Panc1 (cell line): Measurements from ENCODE around the gene ACIN1. TPM values are rescaled to one million over a fixed set of nuclear protein-coding genes. Genes with fewer than 3 reads are reported as not detected.

ENCODE experiments used
- ATAC-seq: fragments of 200-7000 bp; cut with Tn5 transposase; 2 replicates; pipeline ENCODE4 v1.9.1; 2020; ENCODE audit warnings: mild to moderate bottlenecking, moderate library complexity
- BruUV-seq: library from RNA; stranded (reverse); fragments of 400-500 nt; replicated peaks from 2 replicates; lab custom pipeline; 2021; lab: Mats Ljungman, UMichigan
- CTCF ChIA-PET: fragments of 300-600 bp; sonication (Branson Sonifier 250); formaldehyde crosslinking; loops from one replicate; lab custom pipeline; 2022; ENCODE audit warnings: antibody characterized with exemption; lab: Charles Lee
- POLR2A ChIA-PET: fragments of 300-600 bp; sonication (Branson Sonifier 250); formaldehyde crosslinking; loops from one replicate; lab custom pipeline; 2022; ENCODE audit warnings: antibody characterized with exemption; lab: Charles Lee
- DNase-seq: peaks from one replicate; pipeline ENCODE4 v3.0.0-alpha.2; 2010; ENCODE audit warnings: low read depth, low spot score
- H3K27ac ChIP-seq: 2 replicates; pipeline ENCODE4 v1.5.1; 2011; ENCODE audit warnings: mild to moderate bottlenecking, low read length, inconsistent platforms
- H3K27me3 ChIP-seq: fragments of 200-500 bp; sonication (Bioruptor generic); 2 replicates; pipeline ENCODE4 v1.6.0; 2014; ENCODE audit warnings: low read length, inconsistent platforms; ENCODE audit not compliant: control insufficient read depth, insufficient read depth
- H3K36me3 ChIP-seq: fragments of 200-500 bp; sonication (Bioruptor generic); 2 replicates; pipeline ENCODE4 v1.5.1; 2014; ENCODE audit warnings: inconsistent platforms, mild to moderate bottlenecking, low read length, moderate library complexity; ENCODE audit not compliant: control insufficient read depth, insufficient read depth
- H3K4me1 ChIP-seq: 2 replicates; pipeline ENCODE4 v1.5.1; 2011; ENCODE audit warnings: inconsistent platforms, mild to moderate bottlenecking, low read length, moderate library complexity; ENCODE audit not compliant: control insufficient read depth, insufficient read depth
- H3K4me3 ChIP-seq, 2 experiments: 2 replicates each; pipeline ENCODE4 v1.5.1; 2011 to 2012; ENCODE audit warnings: low read depth in 2 of 2, low read length in 2 of 2, mild to moderate bottlenecking in 2 of 2, inconsistent platforms in 1 of 2, moderate library complexity in 1 of 2
- H3K9me3 ChIP-seq: fragments of 200-500 bp; sonication (Bioruptor generic); 2 replicates; pipeline ENCODE4 v1.5.1; 2014; ENCODE audit warnings: low read depth, mild to moderate bottlenecking, inconsistent platforms, low read length, moderate library complexity; ENCODE audit not compliant: control insufficient read depth, insufficient read depth
- CTCF ChIP-seq: fragments of 450-650 bp; IDR thresholded peaks from 2 replicates; pipeline ENCODE4 v1.5.1; 2017; ENCODE audit warnings: mild to moderate bottlenecking
- POLR2AphosphoS5 ChIP-seq: IDR thresholded peaks from 2 replicates; pipeline ENCODE4 v1.6.1; 2012; ENCODE audit warnings: mild to moderate bottlenecking, low read depth, low read length, moderate library complexity
- REST ChIP-seq, 2 experiments: IDR thresholded peaks; 2 replicates each; pipeline ENCODE4 v1.6.1; 2011 to 2012; ENCODE audit warnings: low read depth in 2 of 2, control low read depth in 1 of 2, low read length in 1 of 2, mild to moderate bottlenecking in 1 of 2, moderate library complexity in 1 of 2; ENCODE audit not compliant: insufficient read depth in 1 of 2
- SIN3A ChIP-seq: IDR thresholded peaks from 2 replicates; pipeline ENCODE4 v1.6.1; 2012; ENCODE audit warnings: low read depth, mild to moderate bottlenecking, low read length, moderate library complexity, borderline replicate concordance; ENCODE audit not compliant: insufficient read depth
- TCF7L2 ChIP-seq: IDR thresholded peaks from 2 replicates; pipeline ENCODE4 v1.6.1; 2011; ENCODE audit warnings: mild to moderate bottlenecking, low read depth, low read length, inconsistent platforms
- in situ Hi-C: cut with HindIII; loops from 2 replicates; pipeline ENCODE4 v1.10.0; 2016; ENCODE audit warnings: low sequenced_read_pairs, low pct_unique_long_range_greater_than_20kb
- intact Hi-C: fragments of 100-400 bp; cut with micrococcal nuclease; formaldehyde crosslinking; loops from one replicate; pipeline ENCODE4 v1.10.0; 2022; ENCODE audit not compliant: unreplicated experiment
- total RNA-seq: library from RNA; stranded (reverse); gene quantifications from one replicate; pipeline ENCODE4 v1.2.1, GENCODE V29; 2021; ENCODE audit not compliant: unreplicated experiment

ACIN1 gene
- total RNA-seq, 1 experiment from 2014 or later, result 162 TPM

GRCh38 chr14:23136566-23137133 is 41.7 kb upstream of the ACIN1 start:
- H3K27me3 ChIP-seq, result no peaks in the 10 kb centered on the region

GRCh38 chr14:23132970-23133369 is 38.0 kb upstream of the ACIN1 start:
- Histone ChIP-seq H3K27ac (no peak overlapping the region), H3K9me3 (no peaks in the 10 kb centered on the region), H3K27me3 (no peaks in the 10 kb centered on the region; the same call in 1 of the 2 replicates), H3K4me1 (no peaks in the 10 kb centered on the region), H3K36me3 (no peaks in the 10 kb centered on the region), H3K4me3 (no peak overlapping the region)
- no TSS peak for BruUV-seq
- TF ChIP-seq CTCF (no peak), SIN3A (no peak), TCF7L2 (no peak), REST (IDR thresholded peaks at IDR 0.05; ENCODE audit: insufficient read depth in 1 of 2, low read depth in 2 of 2, low read length in 1 of 2) (no peak), POLR2AphosphoS5 (no peak)
- ATAC-seq, result no peak
- CTCF ChIA-PET, result no interaction called here
- in situ Hi-C loops, result no loop called here
- intact Hi-C loops, result no loop called here
- DNase-seq, result no peak
- POLR2A ChIA-PET, result interaction anchor here (0.6 kb wide), 1 partner anchor 9 kb away, joined by 7 read pairs; no protein-coding TSS in a partner anchor

More at GRCh38 chr14:23136566-23137133, 41.7 kb upstream of the ACIN1 start:
- H3K36me3 ChIP-seq, result no peaks in the 10 kb centered on the region
- DNase-seq, result no peak
- H3K27ac ChIP-seq, result no peak overlapping the region
- no peak for ATAC-seq
- ChIA-PET POLR2A (interaction anchor here (0.6 kb wide), 1 partner anchor 101 kb away, joined by 5 read pairs; no protein-coding TSS in a partner anchor), CTCF (no interaction called here)
- no peak overlapping the region for H3K4me3 ChIP-seq
- no TSS peak for BruUV-seq
- intact Hi-C loops, result no loop called here
- in situ Hi-C loops, result no loop called here
- TF ChIP-seq POLR2AphosphoS5 (no peak), REST (IDR thresholded peaks at IDR 0.05; ENCODE audit: insufficient read depth in 1 of 2, low read depth in 2 of 2, low read length in 1 of 2) (no peak), TCF7L2 (no peak), SIN3A (no peak), CTCF (no peak)
- H3K9me3 ChIP-seq, result no peaks in the 10 kb centered on the region
- no peaks in the 10 kb centered on the region for H3K4me1 ChIP-seq
